Parathyroid adenoma (tissue), 2 donors: ENCODE results near the gene DAPK2.

Experiments
- H2AFZ ChIP-seq: fragments of 300-600 bp; sonication (generic); one replicate; pipeline ENCODE4 v1.7.0; 2017; ENCODE audit warnings: antibody characterized with exemption, mild to moderate bottlenecking
- H3K27ac ChIP-seq: fragments of 300-600 bp; sonication (generic); one replicate; pipeline ENCODE4 v1.7.0; 2017
- H3K27me3 ChIP-seq: fragments of 300-600 bp; sonication (generic); one replicate; pipeline ENCODE4 v1.7.0; 2017; ENCODE audit warnings: low read length; ENCODE audit not compliant: control insufficient read depth, insufficient read depth
- H3K36me3 ChIP-seq: fragments of 300-600 bp; sonication (generic); one replicate; pipeline ENCODE4 v1.7.0; 2017; ENCODE audit warnings: low read length; ENCODE audit not compliant: control insufficient read depth, insufficient read depth
- H3K4me1 ChIP-seq: fragments of 300-600 bp; sonication (generic); one replicate; pipeline ENCODE4 v1.7.0; 2017; ENCODE audit warnings: control low read depth
- H3K4me2 ChIP-seq: fragments of 300-600 bp; sonication (generic); one replicate; pipeline ENCODE4 v1.7.0; 2017; ENCODE audit warnings: low read length
- H3K4me3 ChIP-seq: fragments of 300-600 bp; sonication (generic); one replicate; pipeline ENCODE4 v1.7.0; 2017; ENCODE audit warnings: low read depth, low read length
- H3K79me2 ChIP-seq: fragments of 300-600 bp; sonication (generic); one replicate; pipeline ENCODE4 v1.7.0; 2017; ENCODE audit warnings: control low read depth
- H3K9ac ChIP-seq: fragments of 300-600 bp; sonication (generic); one replicate; pipeline ENCODE4 v1.7.0; 2017; ENCODE audit warnings: mild to moderate bottlenecking
- H3K9me3 ChIP-seq: fragments of 300-600 bp; sonication (generic); one replicate; pipeline ENCODE4 v1.7.0; 2017; ENCODE audit warnings: low read length; ENCODE audit not compliant: control insufficient read depth
- CTCF ChIP-seq: fragments of 300-600 bp; sonication (generic); IDR thresholded peaks from one replicate; pipeline ENCODE4 v1.7.0; 2017; ENCODE audit warnings: antibody characterized with exemption, mild to moderate bottlenecking
- donor health status: primary hyperparathyroidism.

DAPK2 gene

DNA sequence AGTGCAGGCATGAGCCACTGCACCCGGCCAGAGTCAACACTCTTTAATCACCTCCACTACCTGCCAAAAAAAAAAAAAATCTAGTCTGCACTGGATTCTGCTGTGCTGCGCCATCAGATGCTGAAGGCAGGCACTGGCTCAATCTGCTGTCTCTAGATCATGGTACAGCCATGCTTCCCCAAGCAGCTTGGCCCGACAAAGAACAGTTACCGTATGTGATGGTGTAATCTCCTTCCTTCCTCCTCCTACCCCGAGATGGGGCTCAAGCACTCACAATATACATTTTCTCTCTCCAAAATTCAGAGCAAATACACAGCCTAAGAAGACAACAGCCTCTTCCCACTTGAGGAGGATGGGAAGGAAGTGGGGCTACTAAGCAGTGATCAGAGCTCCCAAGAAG, 45.1 kb downstream of the DAPK2 start:
- no peak overlapping the region for H3K9ac ChIP-seq
- no peak for TF ChIP-seq CTCF
- no peaks in the 10 kb centered on the region for H3K36me3 ChIP-seq
- no peaks in the 10 kb centered on the region for H3K9me3 ChIP-seq
- no peak overlapping the region for H3K4me3 ChIP-seq
- no peak overlapping the region for H3K27ac ChIP-seq
- no peaks in the 10 kb centered on the region for H3K27me3 ChIP-seq
- no peaks in the 10 kb centered on the region for H3K79me2 ChIP-seq
- no peak overlapping the region for H3K4me2 ChIP-seq
- H3K4me1 ChIP-seq: no peaks in the 10 kb centered on the region
- H2AFZ ChIP-seq: no peak overlapping the region

DNA sequence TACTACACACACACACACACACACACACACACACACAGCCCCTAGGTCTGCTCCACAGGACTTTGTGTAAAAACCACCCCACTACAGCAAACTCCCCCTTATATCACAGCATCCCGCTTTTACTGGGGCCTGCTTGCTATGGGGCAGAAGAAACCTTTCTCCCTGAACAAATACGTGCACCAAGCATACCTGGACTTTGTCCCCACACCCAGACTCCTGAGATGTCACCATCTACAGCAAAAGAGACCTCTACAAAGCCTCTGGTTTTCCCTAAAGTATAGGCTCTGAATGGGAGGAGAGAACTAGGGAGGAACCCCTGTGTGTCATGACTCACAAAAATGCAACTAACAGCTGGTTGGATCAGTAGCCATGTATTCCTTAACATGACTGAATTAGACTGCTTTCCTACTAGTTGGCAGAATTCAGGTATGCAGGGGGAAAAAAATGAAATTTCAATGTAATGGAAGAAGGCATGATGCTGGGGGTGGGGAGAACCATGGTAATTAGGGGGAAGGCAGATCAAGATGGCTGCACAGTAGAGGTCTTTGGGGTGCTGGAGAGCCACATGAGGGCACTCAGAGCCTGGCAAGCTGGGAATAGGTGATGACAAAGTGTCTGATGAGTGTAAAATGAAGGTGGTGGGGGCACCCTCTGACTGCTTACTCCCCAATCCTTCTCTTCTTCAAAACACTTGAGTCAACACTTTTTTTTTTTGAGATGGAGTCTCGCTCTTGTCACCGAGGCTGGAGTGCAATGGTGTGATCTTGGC, 45.9 kb downstream of the DAPK2 start:
- no peak for TF ChIP-seq CTCF
- Histone ChIP-seq H2AFZ (no peak overlapping the region), H3K4me2 (no peak overlapping the region), H3K9me3 (no peaks in the 10 kb centered on the region), H3K27me3 (no peaks in the 10 kb centered on the region), H3K9ac (no peak overlapping the region), H3K36me3 (no peaks in the 10 kb centered on the region), H3K4me1 (no peaks in the 10 kb centered on the region), H3K4me3 (no peak overlapping the region), H3K27ac (no peak overlapping the region), H3K79me2 (no peaks in the 10 kb centered on the region)

DNA sequence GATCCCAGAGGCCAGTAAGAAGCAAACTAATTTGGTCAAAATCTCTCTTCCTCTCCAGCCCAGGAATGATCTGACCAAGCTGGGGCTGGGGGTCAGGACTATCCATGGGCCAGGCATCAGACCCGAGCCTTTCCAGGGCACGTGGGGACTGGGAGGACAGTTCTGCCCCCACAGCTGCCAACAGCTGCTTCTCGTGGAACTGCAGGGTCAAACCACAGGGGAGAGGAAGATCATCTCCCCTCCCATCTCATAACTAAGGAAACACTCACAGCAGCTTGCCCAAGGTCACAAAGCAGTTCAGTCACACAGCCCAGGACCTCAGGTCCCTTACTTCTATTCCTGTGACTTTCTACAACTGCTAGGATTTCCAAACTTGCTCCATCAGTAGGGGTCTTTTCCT, 47.1 kb downstream of the DAPK2 start:
- no peaks in the 10 kb centered on the region for H3K27me3 ChIP-seq
- no peaks in the 10 kb centered on the region for H3K9me3 ChIP-seq
- no peaks in the 10 kb centered on the region for H3K4me1 ChIP-seq
- no peak overlapping the region for H3K27ac ChIP-seq
- no peak overlapping the region for H3K4me3 ChIP-seq
- H3K4me2 ChIP-seq: no peak overlapping the region
- no peak for TF ChIP-seq CTCF
- H3K36me3 ChIP-seq: no peaks in the 10 kb centered on the region
- H3K79me2 ChIP-seq: no peaks in the 10 kb centered on the region
- H3K9ac ChIP-seq: no peak overlapping the region
- no peak overlapping the region for H2AFZ ChIP-seq

DNA sequence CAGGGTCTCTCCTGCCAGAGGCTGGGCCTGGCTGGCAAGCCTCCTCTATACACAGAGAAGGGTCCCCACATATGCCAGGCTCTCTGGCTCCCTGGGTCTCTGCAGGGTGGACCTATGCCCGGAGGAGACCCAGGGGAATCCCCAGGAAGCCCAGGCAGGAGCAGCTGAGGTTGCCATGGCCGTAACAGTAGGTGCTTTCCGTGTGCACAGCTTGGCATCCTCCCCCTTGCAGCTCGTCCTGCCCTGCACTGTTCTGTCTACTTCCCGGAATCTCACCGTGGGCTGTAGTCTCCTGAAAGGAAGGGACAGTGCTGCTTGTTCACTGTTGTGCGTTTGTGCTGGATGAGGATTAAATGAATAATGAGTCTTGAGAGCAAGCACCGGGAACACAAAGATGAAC, 47.8 kb downstream of the DAPK2 start:
- Histone ChIP-seq H3K4me2 (no peak overlapping the region), H3K4me1 (no peaks in the 10 kb centered on the region), H2AFZ (no peak overlapping the region), H3K79me2 (no peaks in the 10 kb centered on the region), H3K9me3 (no peaks in the 10 kb centered on the region), H3K36me3 (no peaks in the 10 kb centered on the region), H3K27me3 (no peaks in the 10 kb centered on the region), H3K27ac (no peak overlapping the region), H3K4me3 (no peak overlapping the region), H3K9ac (no peak overlapping the region)
- TF ChIP-seq CTCF: no peak
